ENCODE results near the gene MARS1.

MARS1 gene

GRCh38 chr12:57470970-57471656, 16.8 kb upstream of the MARS1 start:
- FAIRE-seq (no peak), DNase-seq (ENCODE audit: low spot score) (no peak)

- DNase-seq (ENCODE audit: low spot score) (no peak), FAIRE-seq (no peak)
Observed at GRCh38 chr12:57471661-57472060, 16.2 kb upstream of the MARS1 start.

- DNase-seq (ENCODE audit: low spot score) (no peak), FAIRE-seq (no peak)
Observed at GRCh38 chr12:57472391-57472790, 15.5 kb upstream of the MARS1 start.

- DNase-seq (ENCODE audit: low spot score), result no peak
- FAIRE-seq, result no peak
Observed at GRCh38 chr12:57473392-57473791, 14.5 kb upstream of the MARS1 start.

GRCh38 chr12:57473886-57474285, 14.0 kb upstream of the MARS1 start:
- no peak for FAIRE-seq
- DNase-seq (ENCODE audit: low spot score), result no peak

- FAIRE-seq (no peak), DNase-seq (ENCODE audit: low spot score) (no peak)
Observed at GRCh38 chr12:57474430-57474829, 13.4 kb upstream of the MARS1 start.

DNA sequence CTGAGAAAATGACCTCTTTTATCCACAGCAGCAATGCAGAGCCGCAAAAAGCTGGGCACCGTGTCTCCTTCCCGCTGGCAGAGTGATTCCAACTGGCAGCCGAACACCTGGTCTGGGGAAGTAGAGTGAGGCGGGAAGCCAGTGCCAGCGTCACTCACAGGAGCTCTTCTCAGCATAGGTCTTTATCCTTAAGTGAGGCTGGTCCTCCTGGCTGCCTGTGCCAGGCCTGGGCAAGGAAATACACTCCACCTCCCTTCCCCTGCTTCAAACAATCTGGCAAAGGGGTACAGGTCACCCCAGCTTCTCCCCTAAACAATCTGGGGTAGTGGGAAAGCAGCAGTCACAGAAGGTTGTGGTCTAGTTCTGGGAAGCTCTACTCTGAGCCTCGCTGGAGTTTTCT, 13.0 kb upstream of the MARS1 start:
- FAIRE-seq, result no peak

DNA sequence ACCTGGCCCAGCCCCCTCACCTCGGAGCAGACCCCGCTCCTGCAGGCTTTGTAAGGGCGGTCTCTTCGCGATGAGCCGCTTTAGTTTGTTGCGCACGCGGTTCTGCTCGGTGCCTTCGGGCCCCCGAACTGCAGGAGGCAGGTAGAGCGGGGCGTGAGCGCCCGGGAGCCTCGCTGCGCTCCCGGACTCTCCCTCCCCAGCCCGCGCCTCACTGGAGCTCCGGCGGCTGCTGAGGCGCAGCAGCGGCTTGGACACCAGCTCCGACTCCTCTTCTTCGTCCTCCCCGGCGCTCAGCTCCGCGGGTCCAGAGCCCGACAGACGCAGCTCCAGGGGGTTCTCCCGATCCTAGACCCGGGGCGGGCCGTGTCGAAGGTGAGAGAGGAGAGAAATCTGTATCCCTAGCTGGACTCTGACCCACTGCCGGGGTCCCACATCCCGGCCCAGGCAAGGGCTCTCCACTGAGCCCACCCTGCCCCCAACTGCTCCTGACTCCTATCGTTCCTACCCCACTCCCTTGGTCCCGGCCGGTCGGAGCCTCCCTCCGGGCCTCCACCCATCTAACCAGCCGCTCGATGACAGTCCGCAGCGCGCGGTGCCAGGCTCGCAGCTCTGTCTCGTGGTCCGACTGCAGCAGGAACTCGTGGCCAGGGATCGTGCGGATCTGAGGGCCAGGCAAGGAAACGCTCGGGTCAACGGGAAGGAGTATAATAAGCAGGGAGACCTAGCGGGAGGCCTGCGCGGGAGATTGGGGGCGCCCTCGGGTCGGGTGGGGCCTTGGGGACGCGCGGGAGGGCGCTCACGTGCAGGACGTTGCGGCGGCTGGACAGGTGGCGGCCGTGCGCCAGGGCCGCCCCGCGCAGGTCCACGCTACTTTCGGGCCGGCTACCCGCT, 12.4 kb upstream of the MARS1 start:
- FAIRE-seq, result no peak
- no peak for DNase-seq (ENCODE audit: low spot score)

More for the DNA sequence above, 13.0 kb upstream of the MARS1 start:
- DNase-seq (ENCODE audit: low spot score), result no peak

- DNase-seq (ENCODE audit: low spot score) (no peak), FAIRE-seq (no peak)
Observed at GRCh38 chr12:57476162-57476992, 11.5 kb upstream of the MARS1 start.

DNA sequence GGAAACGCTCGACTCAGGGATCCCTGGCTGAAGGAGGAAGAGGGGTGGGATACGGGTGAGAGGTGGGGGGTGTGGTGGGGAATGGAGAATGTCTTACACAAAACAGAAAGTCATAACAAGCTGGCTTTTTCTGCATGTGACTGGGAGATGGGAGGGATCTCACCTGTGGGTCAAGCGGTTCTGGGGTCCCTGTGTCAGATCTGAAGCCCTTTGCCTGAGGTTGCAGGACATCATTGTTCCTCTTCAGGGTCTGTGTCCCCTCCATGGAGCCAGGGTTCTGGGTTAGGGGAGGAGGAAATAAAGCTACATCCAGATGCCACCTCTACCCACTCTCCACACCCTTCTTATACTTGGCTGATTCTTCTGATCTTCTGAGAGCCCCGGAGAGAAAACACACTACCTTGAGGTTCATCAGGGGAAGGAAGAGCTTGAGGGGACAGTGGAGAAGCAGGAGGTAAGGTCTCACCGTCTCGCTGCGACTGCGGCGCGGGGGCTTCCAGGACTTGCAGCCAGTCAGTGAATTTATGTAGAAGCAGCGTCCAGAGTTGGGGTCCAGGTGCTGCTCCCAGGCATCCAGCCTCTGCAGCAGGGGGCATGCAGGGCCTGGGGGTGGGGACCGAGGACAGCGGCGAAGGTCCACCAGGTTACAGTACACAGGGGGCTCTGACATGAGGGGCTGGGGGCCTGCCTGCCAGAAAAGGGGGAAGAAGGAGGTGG, 10.7 kb upstream of the MARS1 start:
- DNase-seq (ENCODE audit: low spot score), result no peak
- FAIRE-seq, result no peak

- FAIRE-seq (no peak), DNase-seq (ENCODE audit: low spot score) (no peak)
Observed at GRCh38 chr12:57477710-57478681, 9.9 kb upstream of the MARS1 start.

DNA sequence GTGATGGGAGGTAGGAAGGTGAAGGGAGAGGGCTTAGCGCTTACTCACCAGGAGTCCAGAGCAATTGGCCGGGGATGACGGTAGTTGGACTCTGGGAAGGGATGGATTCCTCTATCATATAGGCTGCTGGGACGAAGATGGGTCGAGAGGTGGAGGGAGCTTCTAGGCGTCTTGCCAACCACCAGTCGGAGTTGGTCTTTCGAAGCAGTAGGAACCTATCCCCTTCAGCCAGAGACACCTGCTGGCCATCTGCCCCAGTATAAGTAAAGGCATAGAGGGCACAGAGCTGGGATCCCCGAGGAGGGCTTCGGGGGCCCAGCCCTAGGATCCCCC, 8.9 kb upstream of the MARS1 start:
- DNase-seq (ENCODE audit: low spot score) (no peak), FAIRE-seq (no peak)

DNA sequence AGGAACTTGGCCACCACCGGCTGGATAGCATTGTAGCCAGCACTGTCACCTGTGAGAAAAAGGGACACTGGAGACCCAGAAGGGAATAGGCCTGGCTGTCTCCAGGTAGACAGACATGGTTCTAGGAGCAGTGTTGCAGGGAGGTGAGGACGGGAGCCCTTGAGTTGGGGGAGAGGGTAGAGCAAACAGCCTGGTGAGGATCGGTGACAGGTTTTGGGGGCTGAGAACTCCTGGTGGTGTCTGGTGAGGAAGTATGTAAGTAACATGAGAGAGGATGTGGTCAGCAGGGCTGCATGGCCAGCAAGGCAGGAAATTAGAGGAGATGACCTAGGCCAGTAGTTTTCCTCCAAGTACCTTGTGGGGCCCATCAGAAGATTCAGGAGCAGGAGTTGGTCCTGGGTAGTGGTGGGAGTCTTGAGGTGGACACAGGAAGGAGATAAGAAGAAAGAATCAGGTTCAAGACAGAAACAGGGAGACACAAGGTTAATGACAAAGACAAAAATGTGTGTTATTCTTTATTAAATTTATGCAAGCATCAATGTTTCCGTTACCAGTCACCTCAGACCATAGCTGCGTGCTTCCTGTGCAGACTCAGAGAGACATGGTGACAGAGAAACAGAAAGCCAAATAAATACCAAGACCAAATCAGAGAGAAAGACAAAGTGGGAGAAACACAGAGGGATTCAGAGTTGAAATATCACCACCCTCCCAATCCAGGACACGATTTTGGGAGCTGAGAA, 8.3 kb upstream of the MARS1 start, which contains the start of gene ARHGAP9:
ARHGAP9 (minus strand) TSS at position 491 of the 740 bp plus-strand sequence; CDS start at position 31, 460 bp downstream.
- DNase-seq (ENCODE audit: low spot score) (no peak), FAIRE-seq (no peak)

DNA sequence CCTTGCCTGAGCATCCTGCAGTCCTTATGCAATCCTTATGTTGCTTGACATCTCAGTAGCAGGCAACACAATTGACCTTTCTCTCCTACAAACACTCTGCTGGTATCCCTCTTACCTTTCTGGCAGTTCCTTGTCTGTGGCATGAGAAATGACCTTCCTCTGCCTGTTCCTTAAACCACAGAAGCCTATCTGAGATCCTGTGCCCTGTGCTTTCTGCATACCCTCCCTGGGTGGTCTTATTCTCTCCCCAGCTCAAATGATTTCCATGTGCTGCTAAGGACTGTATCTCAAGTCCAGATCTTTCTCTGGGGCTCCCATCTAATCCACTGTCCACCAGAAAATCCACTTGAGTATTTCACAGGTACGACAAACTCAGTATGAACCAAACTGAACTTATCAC, 6.2 kb upstream of the MARS1 start:
- DNase-seq (ENCODE audit: low spot score) (no peak), FAIRE-seq (no peak)

- FAIRE-seq, result no peak
- no peak for DNase-seq (ENCODE audit: low spot score)
Observed at GRCh38 chr12:57483466-57483865, 4.4 kb upstream of the MARS1 start.

DNA sequence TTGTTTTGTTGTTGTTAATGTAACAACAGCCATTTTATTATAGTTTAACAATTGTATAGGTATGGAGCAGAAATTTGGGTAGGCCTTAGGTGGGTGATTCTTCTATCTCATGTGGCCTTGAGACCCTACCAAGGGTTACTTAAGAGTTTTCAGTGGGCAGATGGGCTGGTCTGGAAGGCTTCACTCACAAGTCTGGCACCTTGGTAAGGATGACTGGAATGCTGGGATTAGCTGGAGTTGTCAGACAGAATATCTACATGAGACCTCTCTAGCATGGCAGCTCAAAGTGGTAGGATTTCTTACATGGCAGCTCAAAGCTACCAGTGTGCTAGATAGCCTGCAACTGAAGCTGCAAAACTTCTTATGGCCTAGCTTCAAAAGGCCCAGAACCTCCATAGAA, 2.2 kb upstream of the MARS1 start:
- DNase-seq (ENCODE audit: low spot score), result no peak
- no peak for FAIRE-seq

GRCh38 chr12:57487055-57487596, 742 bp upstream of the MARS1 start:
- DNase-seq (ENCODE audit: low spot score) (no peak), FAIRE-seq (no peak)

DNA sequence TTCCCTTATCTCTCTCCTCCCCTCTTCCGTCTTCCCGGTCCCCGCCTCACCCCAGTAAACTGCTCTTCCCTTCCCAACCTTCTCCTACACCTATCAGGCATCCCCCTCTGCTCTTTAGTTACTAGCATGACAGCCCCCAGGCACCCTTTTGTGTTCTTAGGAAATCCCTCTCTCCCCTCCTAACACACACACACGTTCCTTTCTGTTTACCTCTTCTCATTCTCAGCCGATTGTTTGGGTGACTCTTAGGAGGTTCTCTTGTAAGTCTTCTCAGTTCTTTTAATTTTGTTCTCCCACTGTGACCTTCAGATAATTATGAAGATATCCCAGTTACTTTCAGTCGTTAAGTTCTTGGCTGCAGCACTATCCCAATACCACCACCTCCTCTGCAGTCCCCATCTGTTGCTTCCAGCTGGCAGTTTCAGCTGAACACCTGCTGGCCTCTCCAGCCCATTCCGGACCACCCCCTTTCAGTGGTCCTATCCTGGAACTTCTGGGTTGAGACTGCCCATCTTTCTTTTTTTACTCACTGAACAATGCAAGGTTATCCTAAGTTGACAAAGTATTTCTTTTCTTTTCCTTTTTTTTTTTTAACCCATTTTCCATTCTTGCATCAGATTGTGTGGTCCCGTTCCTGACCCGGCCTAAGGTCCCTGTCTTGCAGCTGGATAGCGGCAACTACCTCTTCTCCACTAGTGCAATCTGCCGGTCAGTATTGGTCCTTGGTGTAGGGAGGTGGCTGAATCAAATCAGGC, 711 bp downstream of the MARS1 start:
- FAIRE-seq, result no peak

More for the DNA sequence above, 711 bp downstream of the MARS1 start:
- no peak for DNase-seq (ENCODE audit: low spot score)
